ENCODE data around the gene ARL4C.

Gene ARL4C

GRCh38 chr2:234502285-234502918 is 5.5 kb upstream of the ARL4C start:
- in situ Hi-C loops (cut with MboI; ENCODE audit: low sequenced_read_pairs) = no loop called here

GRCh38 chr2:234500394-234501006 is 3.6 kb upstream of the ARL4C start:
- in situ Hi-C loops (cut with MboI; ENCODE audit: low sequenced_read_pairs) = no loop called here

GRCh38 chr2:234497594-234498235 is 834 bp upstream of the ARL4C start:
- in situ Hi-C loops (cut with MboI; ENCODE audit: low sequenced_read_pairs) = no loop called here

- in situ Hi-C loops (cut with MboI; ENCODE audit: low sequenced_read_pairs) = no loop called here
Measured at GRCh38 chr2:234496055-234496834, 636 bp downstream of the ARL4C start.

GRCh38 chr2:234495251-234496054 is 1.4 kb downstream of the ARL4C start:
- in situ Hi-C loops (cut with MboI; ENCODE audit: low sequenced_read_pairs) = no loop called here

- in situ Hi-C loops (cut with MboI; ENCODE audit: low sequenced_read_pairs) = no loop called here
Measured at GRCh38 chr2:234494361-234495250, 2.3 kb downstream of the ARL4C start.

- in situ Hi-C loops (cut with MboI; ENCODE audit: low sequenced_read_pairs) = no loop called here
Measured at GRCh38 chr2:234493796-234494195, 3.1 kb downstream of the ARL4C start.

GRCh38 chr2:234492717-234493485 is 4.0 kb downstream of the ARL4C start:
- in situ Hi-C loops (cut with MboI; ENCODE audit: low sequenced_read_pairs) = no loop called here

- in situ Hi-C loops (cut with MboI; ENCODE audit: low sequenced_read_pairs) = no loop called here
Measured at GRCh38 chr2:234491897-234492296, 5.0 kb downstream of the ARL4C start.

- in situ Hi-C loops (cut with MboI; ENCODE audit: low sequenced_read_pairs) = no loop called here
Measured at GRCh38 chr2:234491281-234491680, 5.6 kb downstream of the ARL4C start.

GRCh38 chr2:234490271-234491091 is 6.4 kb downstream of the ARL4C start:
- in situ Hi-C loops (cut with MboI; ENCODE audit: low sequenced_read_pairs) = no loop called here

- in situ Hi-C loops (cut with MboI; ENCODE audit: low sequenced_read_pairs) = no loop called here
Measured at GRCh38 chr2:234488913-234489451, 7.9 kb downstream of the ARL4C start.

GRCh38 chr2:234488486-234488885 is 8.4 kb downstream of the ARL4C start:
- in situ Hi-C loops (cut with MboI; ENCODE audit: low sequenced_read_pairs) = no loop called here

- in situ Hi-C loops (cut with MboI; ENCODE audit: low sequenced_read_pairs) = no loop called here
Measured at GRCh38 chr2:234487356-234487755, 9.5 kb downstream of the ARL4C start.

GRCh38 chr2:234483568-234484251 is 13.2 kb downstream of the ARL4C start:
- in situ Hi-C loops (cut with MboI; ENCODE audit: low sequenced_read_pairs) = no loop called here

- in situ Hi-C loops (cut with MboI; ENCODE audit: low sequenced_read_pairs) = no loop called here
Measured at GRCh38 chr2:234481301-234481700, 15.6 kb downstream of the ARL4C start.

- in situ Hi-C loops (cut with MboI; ENCODE audit: low sequenced_read_pairs) = no loop called here
Measured at GRCh38 chr2:234480337-234480736, 16.5 kb downstream of the ARL4C start.

All from HL-60/S4 treated with retinoic acid at 250 ng/mL for 4 days and 3 days (cell line).